ENCODE data around the gene MBD1. TPM values are rescaled to one million over a fixed set of nuclear protein-coding genes. Genes with fewer than 3 reads are reported as not detected.

The MBD1 gene
- total and polyA plus RNA-seq, 2 of the 13 experiments (the other 11 are each of a cell fraction or from before 2014, with no cell fraction given): 25.5 to 28.6 TPM

- TF ChIP-seq CEBPB (IDR thresholded peaks at IDR 0.05; ENCODE audit: borderline replicate concordance, low read depth, low read length): no peak
- no peak for TF ChIP-seq ZSCAN12 (CRISPR knock-in tag; IDR thresholded peaks at IDR 0.05)
- TF ChIP-seq BCLAF1 (IDR thresholded peaks at IDR 0.05): no peak
- no peak for TF ChIP-seq EZH2 (conservative IDR thresholded peaks at IDR 0.05; ENCODE audit: low read depth, low read length)
- TF ChIP-seq SRF (IDR thresholded peaks at IDR 0.05; ENCODE audit: low read depth, low read length): no peak
- peak; percentile 86 for TF ChIP-seq GABPA (IDR thresholded peaks at IDR 0.05; ENCODE audit: low read depth, low read length)
- peak; percentile 95 for TF ChIP-seq GABPA (CRISPR knock-in tag; IDR thresholded peaks at IDR 0.05; ENCODE audit: low read depth)
- no peak for TF ChIP-seq ZFP36L2 (CRISPR knock-in tag; IDR thresholded peaks at IDR 0.05)
- no peak for TF ChIP-seq REST (IDR thresholded peaks at IDR 0.05; ENCODE audit: borderline replicate concordance in 1 of 2, low read depth in 1 of 2, low read length in 2 of 2)
- no peak for TF ChIP-seq MAZ (IDR thresholded peaks at IDR 0.05; ENCODE audit: borderline replicate concordance, low read depth, low read length)
- TF ChIP-seq MAZ (CRISPR knock-in tag; IDR thresholded peaks at IDR 0.05; ENCODE audit: low read depth): no peak
- TF ChIP-seq ZNF235 (CRISPR knock-in tag; IDR thresholded peaks at IDR 0.05; ENCODE audit: borderline replicate concordance): no peak
- TF ChIP-seq JARID2 (CRISPR knock-in tag; IDR thresholded peaks at IDR 0.05; ENCODE audit: insufficient replicate concordance): no peak
- no peak for TF ChIP-seq TERF1 (CRISPR knock-in tag; IDR thresholded peaks at IDR 0.05)
- no peak for TF ChIP-seq TBX3 (IDR thresholded peaks at IDR 0.05; ENCODE audit: borderline replicate concordance)
- peak; percentile 28; the same call in 1 of the 2 replicates for TF ChIP-seq ARID5B (CRISPR knock-in tag; IDR thresholded peaks at IDR 0.05)
- no peak for TF ChIP-seq CBX1 (IDR thresholded peaks at IDR 0.05; ENCODE audit: low read depth)
- no peak for TF ChIP-seq RFX5 (IDR thresholded peaks at IDR 0.05; ENCODE audit: low read depth, low read length)
- no peak for TF ChIP-seq GTF2F1 (IDR thresholded peaks at IDR 0.05; ENCODE audit: low read length)
- no peak for TF ChIP-seq MAFK (conservative IDR thresholded peaks at IDR 0.05 in 1 of 2, IDR thresholded peaks at IDR 0.05 in 1 of 2; ENCODE audit: low read length in 2 of 2)
These were observed 15.0 kb downstream of the MBD1 start, which contains the start of gene CFAP53 (continued) for GRCh38 chr18:50266248-50266704.

All from HepG2 (cell line).